Testis (tissue), 3 donors: ENCODE results near the gene SIN3A. TPM values are rescaled to one million over a fixed set of nuclear protein-coding genes. Genes with fewer than 3 reads are reported as not detected.

Experiments
- DNase-seq: peaks from one replicate; pipeline ENCODE4 v3.0.0-alpha.2; 2019
- H3K27ac ChIP-seq, 2 donors: fragments of 200-600 bp; sonication (generic); one replicate each; pipeline ENCODE4 v1.5.1; 2019
- H3K27me3 ChIP-seq: fragments of 200-600 bp; sonication (generic); one replicate; pipeline ENCODE4 v1.5.1; 2019
- H3K36me3 ChIP-seq: fragments of 200-600 bp; sonication (generic); one replicate; pipeline ENCODE4 v1.5.1; 2017; ENCODE audit warnings: low read depth; ENCODE audit errors: missing control alignments
- H3K4me1 ChIP-seq: fragments of 200-600 bp; sonication (generic); one replicate; pipeline ENCODE4 v1.5.1; 2019
- H3K4me3 ChIP-seq, 2 donors: fragments of 200-600 bp; sonication (generic); one replicate each; pipeline ENCODE4 v1.5.1; 2017 to 2019
- H3K9me3 ChIP-seq: fragments of 200-600 bp; sonication (generic); one replicate; pipeline ENCODE4 v1.5.1; 2017
- POLR2A ChIP-seq: fragments of 450-650 bp; IDR thresholded peaks from one replicate; pipeline ENCODE4 v1.6.1; 2017; ENCODE audit warnings: antibody characterized with exemption, mild to moderate bottlenecking, moderate library complexity
- WGBS, 2 donors: methylation state at CpG; one replicate each; pipeline ENCODE4 v1.1.5; 2018; 5-methylcytosine and 5-hydroxymethylcytosine counted together
- intact Hi-C: fragments of 100-400 bp; cut with DNase I; formaldehyde crosslinking; loops from one replicate; pipeline ENCODE4 v1.15.1; 2023; ENCODE audit warnings: low total_unique reads
- polyA plus RNA-seq: library from polyadenylated mRNA; stranded (reverse); fragments of 350-450 nt; fragmentation: Illumina TruSeq; extraction: RNeasy Lipid Tissue Mini Kit (QIAGEN cat#74804); gene quantifications from one replicate; pipeline ENCODE4 v1.2.3, GENCODE V29; 2014; ENCODE audit warnings: low read depth, low replicate concordance; ENCODE audit not compliant: insufficient read depth
- total RNA-seq, 2 donors: library from RNA; depleted of rRNA; stranded (reverse); fragments of >200 nt; gene quantifications; one replicate each; pipeline ENCODE4 v1.2.3, GENCODE V29; 2016
- TF ChIP-seq, protein P1 (sequence below), 3 experiments: fragments of 450-650 bp in 2 of 3; fragments of 200-600 bp in 1 of 3; sonication (generic) in 1 of 3; IDR thresholded peaks; one replicate each; pipeline ENCODE4 v1.5.1; 2016 to 2019; ENCODE audit warnings: antibody characterized with exemption in 3 of 3, mild to moderate bottlenecking in 2 of 3, moderate library complexity in 1 of 3

SIN3A gene
- total and polyA plus RNA-seq, 3 donors from 2014 or later = 65.9 to 100 (median 95.0) TPM

DNA sequence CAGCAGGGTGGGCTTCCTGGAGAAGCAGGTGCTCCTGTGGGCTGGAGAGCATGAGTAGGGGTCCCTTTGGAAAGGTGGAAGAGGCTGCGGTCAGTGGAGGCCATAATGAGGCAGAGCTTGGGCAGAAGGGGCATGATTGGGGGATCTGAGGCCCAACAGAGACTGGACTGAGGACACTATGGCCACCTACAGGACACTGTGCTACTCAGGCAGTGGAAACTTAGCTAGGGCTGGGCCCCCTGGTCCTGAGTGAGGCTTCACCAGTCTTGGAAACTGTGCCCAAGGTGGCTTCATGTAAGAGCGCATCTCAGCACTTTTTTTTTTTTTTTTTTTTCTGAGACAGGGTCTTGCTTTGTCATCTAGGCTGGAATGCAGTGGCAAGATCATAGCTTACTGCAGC lies 121.9 kb downstream of the SIN3A start:
- H3K36me3 ChIP-seq = no peaks in the 10 kb centered on the region
- WGBS, 2 donors = 82 to 92% methylated on average over 2 of the region's 2 CpGs
- H3K4me3 ChIP-seq = no peak overlapping the region
- H3K27ac ChIP-seq = no peak overlapping the region
- no peak for TF ChIP-seq POLR2A
- TF ChIP-seq, protein P1, sequence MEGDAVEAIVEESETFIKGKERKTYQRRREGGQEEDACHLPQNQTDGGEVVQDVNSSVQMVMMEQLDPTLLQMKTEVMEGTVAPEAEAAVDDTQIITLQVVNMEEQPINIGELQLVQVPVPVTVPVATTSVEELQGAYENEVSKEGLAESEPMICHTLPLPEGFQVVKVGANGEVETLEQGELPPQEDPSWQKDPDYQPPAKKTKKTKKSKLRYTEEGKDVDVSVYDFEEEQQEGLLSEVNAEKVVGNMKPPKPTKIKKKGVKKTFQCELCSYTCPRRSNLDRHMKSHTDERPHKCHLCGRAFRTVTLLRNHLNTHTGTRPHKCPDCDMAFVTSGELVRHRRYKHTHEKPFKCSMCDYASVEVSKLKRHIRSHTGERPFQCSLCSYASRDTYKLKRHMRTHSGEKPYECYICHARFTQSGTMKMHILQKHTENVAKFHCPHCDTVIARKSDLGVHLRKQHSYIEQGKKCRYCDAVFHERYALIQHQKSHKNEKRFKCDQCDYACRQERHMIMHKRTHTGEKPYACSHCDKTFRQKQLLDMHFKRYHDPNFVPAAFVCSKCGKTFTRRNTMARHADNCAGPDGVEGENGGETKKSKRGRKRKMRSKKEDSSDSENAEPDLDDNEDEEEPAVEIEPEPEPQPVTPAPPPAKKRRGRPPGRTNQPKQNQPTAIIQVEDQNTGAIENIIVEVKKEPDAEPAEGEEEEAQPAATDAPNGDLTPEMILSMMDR (IDR thresholded peaks at IDR 0.05) = no peak
- DNase-seq = no peak
- no peaks in the 10 kb centered on the region for H3K27me3 ChIP-seq
- H3K9me3 ChIP-seq = no peaks in the 10 kb centered on the region
- intact Hi-C loops = no loop called here
- H3K4me1 ChIP-seq = no peaks in the 10 kb centered on the region

DNA sequence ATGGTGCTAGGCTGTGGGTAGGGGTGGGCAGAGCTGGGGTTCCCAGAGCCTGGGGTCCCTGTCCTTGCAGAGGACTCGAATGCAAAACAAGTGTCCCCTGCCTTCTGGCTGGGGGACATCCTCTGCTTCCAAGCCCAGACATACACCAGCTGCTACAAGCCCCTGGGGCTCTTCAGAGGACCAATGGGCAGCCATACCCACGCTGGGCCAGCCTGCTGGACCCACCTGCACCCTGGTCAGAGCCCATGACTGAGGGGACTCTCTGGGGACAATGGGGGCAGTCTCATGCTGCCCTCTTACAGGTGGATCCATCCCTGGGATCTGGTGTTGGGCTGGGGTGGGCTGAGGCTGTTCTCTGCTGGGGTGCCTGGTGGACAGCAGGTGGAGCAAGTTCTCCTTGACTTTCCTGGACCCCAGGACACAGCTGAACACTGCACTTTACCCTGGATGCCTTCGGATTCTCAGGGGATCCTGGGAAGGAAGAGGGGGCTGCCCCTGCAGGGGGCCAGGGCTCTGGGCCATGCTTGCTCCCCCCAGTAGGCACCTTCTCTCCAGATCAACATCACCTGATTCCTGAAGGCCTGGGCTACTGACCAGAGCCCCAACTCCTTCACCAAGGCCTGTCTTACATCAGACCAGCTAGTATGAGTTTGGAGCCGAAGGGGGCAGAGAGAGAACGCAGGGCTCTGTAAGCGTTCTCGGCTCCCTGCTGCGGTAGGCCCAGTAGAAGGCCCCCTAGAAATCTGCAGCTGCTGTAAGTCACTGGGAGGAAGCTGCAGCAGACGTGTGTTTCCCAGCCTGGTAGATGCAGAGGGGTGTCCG lies 122.8 kb downstream of the SIN3A start:
- H3K4me1 ChIP-seq = no peaks in the 10 kb centered on the region
- no peaks in the 10 kb centered on the region for H3K36me3 ChIP-seq
- H3K27ac ChIP-seq = no peak overlapping the region
- no peak for DNase-seq
- TF ChIP-seq POLR2A = no peak
- TF ChIP-seq, protein P1 (IDR thresholded peaks at IDR 0.05) = no peak
- no peaks in the 10 kb centered on the region for H3K9me3 ChIP-seq
- WGBS, 2 donors = 48 to 80% methylated on average over 2 to 10 of the region's 10 CpGs
- intact Hi-C loops = no loop called here
- H3K27me3 ChIP-seq = no peaks in the 10 kb centered on the region
- no peak overlapping the region for H3K4me3 ChIP-seq

DNA sequence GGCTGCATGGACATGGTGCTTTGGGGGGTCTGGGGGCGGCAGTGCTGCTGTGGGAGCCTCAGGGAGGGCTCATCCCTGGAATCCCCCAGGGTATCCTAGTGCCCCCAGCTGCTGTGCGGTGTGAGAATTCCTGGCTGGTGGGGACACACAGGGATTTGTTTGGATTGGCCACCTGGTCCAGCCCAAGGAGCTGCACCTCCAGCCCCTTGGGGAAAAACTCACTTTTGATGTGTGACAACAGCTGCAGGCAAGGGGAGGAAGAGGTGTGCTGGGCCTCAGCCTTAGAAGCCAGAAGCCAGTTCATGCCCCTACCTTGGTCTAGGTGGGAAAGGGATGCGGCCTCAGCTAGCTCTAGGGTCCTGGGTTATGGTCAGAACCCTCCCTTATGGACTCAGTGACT lies 124.0 kb downstream of the SIN3A start:
- no peaks in the 10 kb centered on the region for H3K36me3 ChIP-seq
- H3K4me3 ChIP-seq = no peak overlapping the region
- H3K27me3 ChIP-seq = no peaks in the 10 kb centered on the region
- no peak for DNase-seq
- H3K4me1 ChIP-seq = no peaks in the 10 kb centered on the region
- intact Hi-C loops = no loop called here
- 100% methylated on average over 1 to 3 of the region's 3 CpGs for WGBS, 2 donors
- no peak overlapping the region for H3K27ac ChIP-seq
- H3K9me3 ChIP-seq = no peaks in the 10 kb centered on the region
- TF ChIP-seq, protein P1 (IDR thresholded peaks at IDR 0.05) = no peak
- TF ChIP-seq POLR2A = no peak

DNA sequence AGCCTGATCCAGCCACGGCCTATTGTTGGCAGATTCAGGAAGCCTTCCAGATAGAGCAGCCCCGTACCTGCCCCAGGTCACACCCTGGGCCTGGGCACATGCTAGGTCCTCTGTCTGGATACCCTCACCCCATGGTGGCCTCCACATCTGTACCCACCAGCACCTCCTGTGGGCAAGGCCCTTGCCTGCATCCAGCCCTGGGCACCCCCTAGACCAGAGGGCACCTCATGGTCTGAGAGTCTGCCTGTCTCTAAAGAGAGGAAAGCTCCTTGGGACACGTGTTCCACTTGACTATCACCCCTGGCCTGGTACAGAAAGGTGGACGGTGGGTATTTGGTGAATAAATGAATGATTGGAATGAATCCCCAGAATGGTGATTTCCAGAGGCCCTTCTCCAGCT lies 124.5 kb downstream of the SIN3A start:
- TF ChIP-seq POLR2A = no peak
- TF ChIP-seq, protein P1 (IDR thresholded peaks at IDR 0.05) = no peak
- Histone ChIP-seq H3K4me1 (no peaks in the 10 kb centered on the region), H3K27ac (no peak overlapping the region), H3K36me3 (no peaks in the 10 kb centered on the region), H3K9me3 (no peaks in the 10 kb centered on the region), H3K27me3 (no peaks in the 10 kb centered on the region), H3K4me3 (no peak overlapping the region)
- no peak for DNase-seq
- intact Hi-C loops = no loop called here
- 86 to 96% methylated on average over 4 of the region's 4 CpGs for WGBS, 2 donors

DNA sequence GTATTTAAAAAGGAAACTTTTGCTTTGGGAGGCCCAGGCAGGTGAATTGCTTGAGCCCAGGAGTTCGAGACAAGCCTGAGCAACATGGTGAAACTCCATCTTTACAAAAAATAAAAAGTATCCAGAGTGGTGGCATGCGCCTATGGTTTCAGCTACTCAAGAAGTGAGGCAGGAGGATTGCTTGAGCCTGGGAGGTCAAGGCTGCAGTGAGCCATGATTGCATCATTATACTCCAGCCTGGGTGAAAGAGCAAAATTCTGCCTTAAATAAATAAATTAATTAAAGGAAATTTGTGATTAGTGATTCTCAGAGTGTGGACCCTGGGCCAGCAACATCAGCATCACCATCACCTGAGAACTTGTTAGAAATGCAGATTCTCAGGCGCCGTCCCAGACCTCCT lies 125.6 kb downstream of the SIN3A start:
- intact Hi-C loops = no loop called here
- H3K36me3 ChIP-seq = no peaks in the 10 kb centered on the region
- no peaks in the 10 kb centered on the region for H3K9me3 ChIP-seq
- TF ChIP-seq, protein P1 (IDR thresholded peaks at IDR 0.05) = no peak
- TF ChIP-seq POLR2A = no peak
- H3K27ac ChIP-seq = no peak overlapping the region
- no peaks in the 10 kb centered on the region for H3K27me3 ChIP-seq
- DNase-seq = no peak
- 88 to 95% methylated on average over 4 of the region's 4 CpGs for WGBS, 2 donors
- no peak overlapping the region for H3K4me3 ChIP-seq
- no peaks in the 10 kb centered on the region for H3K4me1 ChIP-seq
